H1 (cell line): ENCODE results near the gene AGO3. TPM values are rescaled to one million over a fixed set of nuclear protein-coding genes. Genes with fewer than 3 reads are reported as not detected.

Source experiments
- CBX5 ChIP-seq: fragments of 300-800, 300-1000 bp; sonication (generic); IDR thresholded peaks from 2 replicates; pipeline ENCODE4 v1.7.1; 2016; ENCODE audit warnings: antibody characterized with exemption, low read length, low read depth
- CTBP2 ChIP-seq: IDR thresholded peaks from 2 replicates; pipeline ENCODE4 v1.7.0; 2011; ENCODE audit warnings: borderline replicate concordance, mild to moderate bottlenecking, moderate library complexity, mixed read lengths, low read length; ENCODE audit not compliant: insufficient read depth, insufficient read length
- GABPA ChIP-seq: IDR thresholded peaks from 2 replicates; pipeline ENCODE4 v1.6.1; 2011; ENCODE audit warnings: mild to moderate bottlenecking, low read length, moderate library complexity, borderline replicate concordance; ENCODE audit not compliant: insufficient read depth
- GTF2F1 ChIP-seq: IDR thresholded peaks from 2 replicates; pipeline ENCODE4 v1.6.1; 2012; ENCODE audit warnings: low read depth, low read length, improper control_type of control experiment, borderline replicate concordance
- RNF2 ChIP-seq: fragments of 200-900, 300-1000 bp; sonication (generic); IDR thresholded peaks from 2 replicates; pipeline ENCODE4 v1.7.1; 2016; ENCODE audit warnings: borderline replicate concordance, low read depth, mild to moderate bottlenecking, antibody characterized with exemption, low read length; ENCODE audit not compliant: poor library complexity, severe bottlenecking; ENCODE audit errors: missing control alignments
- SIRT6 ChIP-seq: IDR thresholded peaks from one replicate; pipeline ENCODE4 v1.7.1; 2012; ENCODE audit warnings: low read length, inconsistent platforms
- SIX5 ChIP-seq: IDR thresholded peaks from 2 replicates; pipeline ENCODE4 v1.6.1; 2011; ENCODE audit warnings: mild to moderate bottlenecking, low read depth, low read length
- SUZ12 ChIP-seq: fragments of 200-600 bp; sonication (generic); IDR thresholded peaks from 2 replicates; pipeline ENCODE4 v1.6.1; 2012; ENCODE audit warnings: mild to moderate bottlenecking, inconsistent platforms, low read length, moderate library complexity, mixed read lengths
- TAF1 ChIP-seq: IDR thresholded peaks from 2 replicates; pipeline ENCODE4 v1.6.1; 2011; ENCODE audit warnings: mild to moderate bottlenecking, low read depth, low read length
- TAF7 ChIP-seq: optimal IDR thresholded peaks from 2 replicates; pipeline ENCODE3; 2011; ENCODE audit warnings: low read depth, mild to moderate bottlenecking, inconsistent platforms, low read length, moderate library complexity, borderline replicate concordance
- ZNF274 ChIP-seq: IDR thresholded peaks from 2 replicates; pipeline ENCODE4 v1.7.0; 2012; ENCODE audit warnings: low read length, borderline replicate concordance; ENCODE audit errors: extremely low read depth
- polyA plus RNA-seq, 7 experiments: library from polyadenylated mRNA; depleted of rRNA in 3 of 7; stranded (reverse) in 5 of 7; unstranded in 2 of 7; fragments of >200 nt in 5 of 7; fragments of 200-250 nt in 2 of 7; gene quantifications; 1 replicate in 5 of 7; 2 replicates in 1 of 7; 4 replicates in 1 of 7; pipeline versions ENCODE4 v1.2.1 to v1.2.3, GENCODE V29; 2011 to 2013; ENCODE audit warnings: missing spikeins in 2 of 7, mixed read lengths in 2 of 7
- total RNA-seq: library from RNA; stranded (reverse); fragmentation: NEBNext Ultra II Directional; extraction: Animal tissue kit (Norgen Biotek cat#: 25700); gene quantifications from 2 replicates; pipeline ENCODE4 v1.2.1, GENCODE V29; 2021
- TF ChIP-seq, protein P1 (sequence below): fragments of 300-600 bp; sonication (generic); IDR thresholded peaks from 2 replicates; pipeline ENCODE4 v1.7.1; 2012; ENCODE audit warnings: low read length, moderate library complexity, mild to moderate bottlenecking, inconsistent platforms; ENCODE audit not compliant: insufficient replicate concordance

Gene AGO3
- total and polyA plus RNA-seq, 2 of the 8 experiments (the other 6 are each of a cell fraction or from before 2014, with no cell fraction given) = 10.7 to 26.4 TPM

DNA sequence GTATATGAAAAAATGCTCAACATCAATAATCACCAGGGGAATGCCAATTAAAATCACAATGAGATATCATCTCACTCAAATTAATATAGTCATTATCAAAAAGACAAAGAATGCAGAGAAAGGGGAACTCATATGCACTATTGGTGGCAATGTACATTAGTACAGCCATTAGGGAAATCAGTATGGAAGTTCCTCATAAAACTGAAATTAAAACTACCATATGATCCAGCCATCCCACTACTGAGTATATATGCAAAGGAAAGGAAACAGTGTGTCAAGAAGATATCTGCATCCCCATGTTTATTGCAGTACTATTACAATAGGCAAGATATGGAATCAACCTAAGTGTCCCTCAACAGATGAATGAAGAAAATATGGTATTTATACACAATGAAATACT is 120.9 kb downstream of the AGO3 start (continued):
- TF ChIP-seq, protein P1, sequence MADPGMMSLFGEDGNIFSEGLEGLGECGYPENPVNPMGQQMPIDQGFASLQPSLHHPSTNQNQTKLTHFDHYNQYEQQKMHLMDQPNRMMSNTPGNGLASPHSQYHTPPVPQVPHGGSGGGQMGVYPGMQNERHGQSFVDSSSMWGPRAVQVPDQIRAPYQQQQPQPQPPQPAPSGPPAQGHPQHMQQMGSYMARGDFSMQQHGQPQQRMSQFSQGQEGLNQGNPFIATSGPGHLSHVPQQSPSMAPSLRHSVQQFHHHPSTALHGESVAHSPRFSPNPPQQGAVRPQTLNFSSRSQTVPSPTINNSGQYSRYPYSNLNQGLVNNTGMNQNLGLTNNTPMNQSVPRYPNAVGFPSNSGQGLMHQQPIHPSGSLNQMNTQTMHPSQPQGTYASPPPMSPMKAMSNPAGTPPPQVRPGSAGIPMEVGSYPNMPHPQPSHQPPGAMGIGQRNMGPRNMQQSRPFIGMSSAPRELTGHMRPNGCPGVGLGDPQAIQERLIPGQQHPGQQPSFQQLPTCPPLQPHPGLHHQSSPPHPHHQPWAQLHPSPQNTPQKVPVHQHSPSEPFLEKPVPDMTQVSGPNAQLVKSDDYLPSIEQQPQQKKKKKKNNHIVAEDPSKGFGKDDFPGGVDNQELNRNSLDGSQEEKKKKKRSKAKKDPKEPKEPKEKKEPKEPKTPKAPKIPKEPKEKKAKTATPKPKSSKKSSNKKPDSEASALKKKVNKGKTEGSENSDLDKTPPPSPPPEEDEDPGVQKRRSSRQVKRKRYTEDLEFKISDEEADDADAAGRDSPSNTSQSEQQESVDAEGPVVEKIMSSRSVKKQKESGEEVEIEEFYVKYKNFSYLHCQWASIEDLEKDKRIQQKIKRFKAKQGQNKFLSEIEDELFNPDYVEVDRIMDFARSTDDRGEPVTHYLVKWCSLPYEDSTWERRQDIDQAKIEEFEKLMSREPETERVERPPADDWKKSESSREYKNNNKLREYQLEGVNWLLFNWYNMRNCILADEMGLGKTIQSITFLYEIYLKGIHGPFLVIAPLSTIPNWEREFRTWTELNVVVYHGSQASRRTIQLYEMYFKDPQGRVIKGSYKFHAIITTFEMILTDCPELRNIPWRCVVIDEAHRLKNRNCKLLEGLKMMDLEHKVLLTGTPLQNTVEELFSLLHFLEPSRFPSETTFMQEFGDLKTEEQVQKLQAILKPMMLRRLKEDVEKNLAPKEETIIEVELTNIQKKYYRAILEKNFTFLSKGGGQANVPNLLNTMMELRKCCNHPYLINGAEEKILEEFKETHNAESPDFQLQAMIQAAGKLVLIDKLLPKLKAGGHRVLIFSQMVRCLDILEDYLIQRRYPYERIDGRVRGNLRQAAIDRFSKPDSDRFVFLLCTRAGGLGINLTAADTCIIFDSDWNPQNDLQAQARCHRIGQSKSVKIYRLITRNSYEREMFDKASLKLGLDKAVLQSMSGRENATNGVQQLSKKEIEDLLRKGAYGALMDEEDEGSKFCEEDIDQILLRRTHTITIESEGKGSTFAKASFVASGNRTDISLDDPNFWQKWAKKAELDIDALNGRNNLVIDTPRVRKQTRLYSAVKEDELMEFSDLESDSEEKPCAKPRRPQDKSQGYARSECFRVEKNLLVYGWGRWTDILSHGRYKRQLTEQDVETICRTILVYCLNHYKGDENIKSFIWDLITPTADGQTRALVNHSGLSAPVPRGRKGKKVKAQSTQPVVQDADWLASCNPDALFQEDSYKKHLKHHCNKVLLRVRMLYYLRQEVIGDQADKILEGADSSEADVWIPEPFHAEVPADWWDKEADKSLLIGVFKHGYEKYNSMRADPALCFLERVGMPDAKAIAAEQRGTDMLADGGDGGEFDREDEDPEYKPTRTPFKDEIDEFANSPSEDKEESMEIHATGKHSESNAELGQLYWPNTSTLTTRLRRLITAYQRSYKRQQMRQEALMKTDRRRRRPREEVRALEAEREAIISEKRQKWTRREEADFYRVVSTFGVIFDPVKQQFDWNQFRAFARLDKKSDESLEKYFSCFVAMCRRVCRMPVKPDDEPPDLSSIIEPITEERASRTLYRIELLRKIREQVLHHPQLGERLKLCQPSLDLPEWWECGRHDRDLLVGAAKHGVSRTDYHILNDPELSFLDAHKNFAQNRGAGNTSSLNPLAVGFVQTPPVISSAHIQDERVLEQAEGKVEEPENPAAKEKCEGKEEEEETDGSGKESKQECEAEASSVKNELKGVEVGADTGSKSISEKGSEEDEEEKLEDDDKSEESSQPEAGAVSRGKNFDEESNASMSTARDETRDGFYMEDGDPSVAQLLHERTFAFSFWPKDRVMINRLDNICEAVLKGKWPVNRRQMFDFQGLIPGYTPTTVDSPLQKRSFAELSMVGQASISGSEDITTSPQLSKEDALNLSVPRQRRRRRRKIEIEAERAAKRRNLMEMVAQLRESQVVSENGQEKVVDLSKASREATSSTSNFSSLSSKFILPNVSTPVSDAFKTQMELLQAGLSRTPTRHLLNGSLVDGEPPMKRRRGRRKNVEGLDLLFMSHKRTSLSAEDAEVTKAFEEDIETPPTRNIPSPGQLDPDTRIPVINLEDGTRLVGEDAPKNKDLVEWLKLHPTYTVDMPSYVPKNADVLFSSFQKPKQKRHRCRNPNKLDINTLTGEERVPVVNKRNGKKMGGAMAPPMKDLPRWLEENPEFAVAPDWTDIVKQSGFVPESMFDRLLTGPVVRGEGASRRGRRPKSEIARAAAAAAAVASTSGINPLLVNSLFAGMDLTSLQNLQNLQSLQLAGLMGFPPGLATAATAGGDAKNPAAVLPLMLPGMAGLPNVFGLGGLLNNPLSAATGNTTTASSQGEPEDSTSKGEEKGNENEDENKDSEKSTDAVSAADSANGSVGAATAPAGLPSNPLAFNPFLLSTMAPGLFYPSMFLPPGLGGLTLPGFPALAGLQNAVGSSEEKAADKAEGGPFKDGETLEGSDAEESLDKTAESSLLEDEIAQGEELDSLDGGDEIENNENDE = no peak
- no peak for TF ChIP-seq TAF1
- no peak for TF ChIP-seq CTBP2
- TF ChIP-seq CBX5 = no peak
- no peak for TF ChIP-seq GTF2F1
- no peak for TF ChIP-seq SIRT6
- TF ChIP-seq RNF2 = no peak
- TF ChIP-seq ZNF274 = no peak
- TF ChIP-seq GABPA = no peak
- no peak for TF ChIP-seq SIX5
- TF ChIP-seq TAF7 = no peak
- no peak for TF ChIP-seq SUZ12
